ENCODE results near the gene ZBTB12. TPM values are rescaled to one million over a fixed set of nuclear protein-coding genes. Genes with fewer than 3 reads are reported as not detected.
"Not testable (repeated sequence)": the region's sequence is repeated elsewhere in the genome, so short reads cannot be mapped to it uniquely, and the experiment has no call there.

ZBTB12 gene
- total RNA-seq, 1 donor from 2014 or later, result 25.7 TPM

GRCh38 chr6:31858707-31859106, 43.2 kb downstream of the ZBTB12 start:
- DNase-seq (ENCODE audit: low spot score in 2 of 2) (no peak), FAIRE-seq (no peak)

GRCh38 chr6:31857774-31858173, 44.1 kb downstream of the ZBTB12 start:
- not testable (repeated sequence) for FAIRE-seq

GRCh38 chr6:31851980-31852718, 49.7 kb downstream of the ZBTB12 start:
- FAIRE-seq; DNase-seq (ENCODE audit: low spot score in 2 of 2): not testable (repeated sequence)

More at GRCh38 chr6:31857774-31858173, 44.1 kb downstream of the ZBTB12 start:
- not testable (repeated sequence) for DNase-seq (ENCODE audit: low spot score in 2 of 2)

GRCh38 chr6:31851485-31851832, 50.4 kb downstream of the ZBTB12 start:
- FAIRE-seq (no peak), DNase-seq (ENCODE audit: low spot score in 2 of 2) (no peak)

- DNase-seq (ENCODE audit: low spot score in 2 of 2) (no peak), FAIRE-seq (no peak)
Measured at GRCh38 chr6:31850765-31851484, 51.0 kb downstream of the ZBTB12 start.

Small RNAs within 50 kb of the gene (small RNA-seq; reads per million reads assigned to genes)
- not detected for gene AL645922.1

Other genes with a start within 250 kb of the ZBTB12 start
- 150 TPM for gene BAG6, start 249.4 kb downstream of the ZBTB12 start, total RNA-seq
- 0.41 TPM for gene APOM, start 246.2 kb downstream of the ZBTB12 start, total RNA-seq
- gene C6orf47, start 241.3 kb downstream of the ZBTB12 start, total RNA-seq, result 16.7 TPM
- 11.4 TPM for gene GPANK1, start 237.1 kb downstream of the ZBTB12 start, total RNA-seq
- gene CSNK2B, start 236.0 kb downstream of the ZBTB12 start, total RNA-seq, result 66.0 TPM
- 1.6 TPM for gene LY6G5B, start 232.1 kb downstream of the ZBTB12 start, total RNA-seq
- gene LY6G5C, start 221.0 kb downstream of the ZBTB12 start, total RNA-seq, result 5.3 TPM
- gene ABHD16A, start 198.8 kb downstream of the ZBTB12 start, total RNA-seq, result 41.6 TPM
- gene LY6G6F, start 195.2 kb downstream of the ZBTB12 start, total RNA-seq, result not detected
- gene LY6G6D, start 186.7 kb downstream of the ZBTB12 start, total RNA-seq, result not detected
- not detected for gene LY6G6C, start 180.3 kb downstream of the ZBTB12 start, total RNA-seq
- gene MPIG6B, start 178.7 kb downstream of the ZBTB12 start, total RNA-seq, result not detected
- gene DDAH2, start 172.8 kb downstream of the ZBTB12 start, total RNA-seq, result 90.9 TPM
- 26.1 TPM for gene CLIC1, start 165.6 kb downstream of the ZBTB12 start, total RNA-seq
- 2.9 TPM for gene MSH5, start 162.1 kb downstream of the ZBTB12 start, total RNA-seq
- gene SAPCD1, start 139.4 kb downstream of the ZBTB12 start, total RNA-seq, result 0.82 TPM
- under 0.01 TPM for gene VWA7, start 124.8 kb downstream of the ZBTB12 start, total RNA-seq
- gene VARS1, start 106.3 kb downstream of the ZBTB12 start, total RNA-seq, result 34.6 TPM
- gene LSM2, start 95.1 kb downstream of the ZBTB12 start, total RNA-seq, result 23.6 TPM
- 5.7 TPM for gene HSPA1L, start 86.8 kb downstream of the ZBTB12 start, total RNA-seq
- 111 TPM for gene HSPA1A, start 86.5 kb downstream of the ZBTB12 start, total RNA-seq
- gene HSPA1B, start 74.3 kb downstream of the ZBTB12 start, total RNA-seq, result 180 TPM
- gene NEU1, start 39.3 kb downstream of the ZBTB12 start, total RNA-seq, result 19.6 TPM
- gene SLC44A4, start 23.1 kb downstream of the ZBTB12 start, total RNA-seq, result not detected
- 102 TPM for gene EHMT2, start 4.4 kb downstream of the ZBTB12 start, total RNA-seq
- 3.7 TPM for gene C2, start 25.6 kb upstream of the ZBTB12 start, total RNA-seq
- gene CFB, start 44.0 kb upstream of the ZBTB12 start, total RNA-seq, result 0.82 TPM
- gene NELFE, start 56.9 kb upstream of the ZBTB12 start, total RNA-seq, result 45.7 TPM
- 30.2 TPM for gene SKIC2, start 57.1 kb upstream of the ZBTB12 start, total RNA-seq
- 7.3 TPM for gene DXO, start 70.1 kb upstream of the ZBTB12 start, total RNA-seq
- gene C4A, start 80.0 kb upstream of the ZBTB12 start, total RNA-seq, result 10.6 TPM
- gene C4B, start 112.7 kb upstream of the ZBTB12 start, total RNA-seq, result 9.0 TPM
- under 0.01 TPM for gene CYP21A2, start 136.3 kb upstream of the ZBTB12 start, total RNA-seq
- gene TNXB, start 207.3 kb upstream of the ZBTB12 start, total RNA-seq, result 4.5 TPM
- 13.0 TPM for gene ATF6B, start 226.2 kb upstream of the ZBTB12 start, total RNA-seq
- gene FKBPL, start 228.2 kb upstream of the ZBTB12 start, total RNA-seq, result 4.5 TPM
- gene PRRT1, start 249.9 kb upstream of the ZBTB12 start, total RNA-seq, result 0.41 TPM

All from frontal cortex (tissue), 4 donors.